HCT116 (cell line): ENCODE results near the gene C2orf76.

Experiments used
- ATF3 ChIP-seq: IDR thresholded peaks from 2 replicates; pipeline ENCODE4 v1.6.1; 2012
- CTCF ChIP-seq, 3 experiments: fragments of 200-600 bp in 1 of 3; sonication (generic) in 1 of 3; IDR thresholded peaks in 2 of 3; conservative IDR thresholded peaks in 1 of 3; 2 replicates each; pipeline ENCODE4 v1.5.1; 2012 to 2017; ENCODE audit warnings: low read depth in 2 of 3, low read length in 2 of 3, antibody characterized with exemption in 1 of 3, borderline replicate concordance in 1 of 3, control low read depth in 1 of 3, mild to moderate bottlenecking in 1 of 3, mixed read lengths in 1 of 3, mixed run types in 1 of 3, moderate library complexity in 1 of 3; ENCODE audit not compliant: insufficient read depth in 1 of 3
- EZH2 ChIP-seq: fragments of 200-600 bp; sonication (generic); IDR thresholded peaks from 2 replicates; pipeline ENCODE4 v1.6.1; 2017; ENCODE audit warnings: antibody characterized with exemption, mixed run types
- EZH2phosphoT487 ChIP-seq: fragments of 200-600 bp; IDR thresholded peaks from 2 replicates; pipeline ENCODE4 v1.6.1; 2018; ENCODE audit warnings: antibody characterized with exemption, borderline replicate concordance
- JUND ChIP-seq: IDR thresholded peaks from 2 replicates; pipeline ENCODE4 v1.6.1; 2012
- POLR2A ChIP-seq: IDR thresholded peaks from 2 replicates; pipeline ENCODE4 v1.7.0; 2011; ENCODE audit warnings: borderline replicate concordance; ENCODE audit not compliant: insufficient read depth, insufficient read length; ENCODE audit errors: extremely low read depth
- POLR2AphosphoS5 ChIP-seq: IDR thresholded peaks from 2 replicates; pipeline ENCODE4 v1.6.1; 2011; ENCODE audit warnings: mild to moderate bottlenecking, low read depth, low read length, moderate library complexity
- REST ChIP-seq: IDR thresholded peaks from 2 replicates; pipeline ENCODE4 v1.6.1; 2012; ENCODE audit warnings: low read depth
- ZNF274 ChIP-seq: fragments of 200-500 bp; sonication (Bioruptor generic); IDR thresholded peaks from 2 replicates; pipeline ENCODE4 v1.6.1; 2014; ENCODE audit warnings: mild to moderate bottlenecking, low read depth, low read length, inconsistent platforms

- TF ChIP-seq REST (no peak), CTCF (IDR thresholded peaks at IDR 0.05 in 2 of 3, conservative IDR thresholded peaks at IDR 0.05 in 1 of 3; ENCODE audit: borderline replicate concordance in 1 of 3, insufficient read depth in 1 of 3, low read depth in 2 of 3, low read length in 2 of 3) (no peak), ATF3 (no peak), EZH2 (no peak), POLR2AphosphoS5 (no peak), POLR2A (no peak), JUND (no peak), ZNF274 (no peak), EZH2phosphoT487 (no peak)
Measured at GRCh38 chr2:119376810-119377209, 10.2 kb upstream of the C2orf76 start.
